K562 (cell line): ENCODE data around the gene PNLIPRP2. TPM values are rescaled to one million over a fixed set of nuclear protein-coding genes. Genes with fewer than 3 reads are reported as not detected.

Source experiments
- ATAC-seq: fragments of 200-7000 bp; cut with Tn5 transposase; 3 replicates; pipeline ENCODE4 v1.9.1; 2020; ENCODE audit warnings: moderate library complexity
- BruUV-seq: library from RNA; stranded (reverse); fragments of 400-500 nt; replicated peaks from 2 replicates; lab custom pipeline; 2021; lab: Mats Ljungman, UMichigan
- CTCF ChIA-PET: fragments of 300-600 bp; formaldehyde crosslinking; extraction: SDS; loops from one replicate; lab custom pipeline; 2021; ENCODE audit warnings: low intra/inter-chr PET ratio; lab: Yijun Ruan, JAX
- POLR2A ChIA-PET: fragments of 300-600, 350-650 bp; sonication (Branson Sonifier 250); formaldehyde crosslinking; extraction: SDS; loops from one replicate; lab custom pipeline; 2021; ENCODE audit warnings: antibody characterized with exemption, inconsistent platforms; lab: Yijun Ruan, JAX
- DNase-seq, 4 experiments: peaks; one replicate each; pipeline versions ENCODE4 v3.0.0 to v3.0.0-alpha.2; 2011 to 2018; ENCODE audit warnings: low spot score in 3 of 4, mixed read lengths in 3 of 4; ENCODE audit errors: extremely low read depth in 1 of 4
- FAIRE-seq: peaks from 2 replicates; lab custom pipeline; 2011; peaks lifted over from hg19 to GRCh38; lab: Jason Lieb, UNC
- H2AFZ ChIP-seq: 2 replicates; pipeline ENCODE4 v1.6.0; 2011; ENCODE audit warnings: low read depth, low read length, control low read depth, inconsistent platforms
- H3K27ac ChIP-seq: fragments of 200-600 bp; 3 replicates; pipeline ENCODE4 v1.8.0; 2011; ENCODE audit warnings: low read depth, mild to moderate bottlenecking, control low read depth, inconsistent platforms, low read length, moderate library complexity, mixed read lengths; ENCODE audit errors: extremely low read depth
- H3K27me3 ChIP-seq, 2 experiments: fragments of 300-600 bp in 1 of 2; 2 replicates in 1 of 2; 3 replicates in 1 of 2; pipeline versions ENCODE4 v1.6.0 to v1.8.0; 2011; ENCODE audit warnings: inconsistent platforms in 2 of 2, low read length in 2 of 2, mild to moderate bottlenecking in 1 of 2, mixed read lengths in 1 of 2, moderate library complexity in 1 of 2; ENCODE audit not compliant: control insufficient read depth in 2 of 2, insufficient read depth in 2 of 2
- H3K36me3 ChIP-seq: fragments of 300-600 bp; 3 replicates; pipeline ENCODE4 v1.8.0; 2011; ENCODE audit warnings: mild to moderate bottlenecking, low read length, inconsistent platforms; ENCODE audit not compliant: control insufficient read depth, insufficient read depth
- H3K4me1 ChIP-seq, 2 experiments: fragments of 200-600 bp in 1 of 2; replicated peaks in 1 of 2; 2 replicates in 1 of 2; 3 replicates in 1 of 2; pipeline versions ENCODE4 v1.5.1 to v1.8.0; 2011; ENCODE audit warnings: inconsistent platforms in 2 of 2, low read length in 2 of 2, mild to moderate bottlenecking in 1 of 2, mixed read lengths in 1 of 2, moderate library complexity in 1 of 2; ENCODE audit not compliant: control insufficient read depth in 2 of 2, insufficient read depth in 2 of 2
- H3K4me2 ChIP-seq: 2 replicates; pipeline ENCODE4 v1.6.1; 2011; ENCODE audit warnings: low read length, control low read depth, inconsistent platforms, mixed read lengths; ENCODE audit not compliant: insufficient read depth
- H3K4me3 ChIP-seq: fragments of 200-600 bp; sonication (generic), shearing (Covaris generic); 2 replicates; pipeline ENCODE4 v1.5.1; 2016; ENCODE audit warnings: control low read depth, inconsistent platforms
- H3K79me2 ChIP-seq: fragments of 200-600 bp; 3 replicates; pipeline ENCODE4 v1.8.0; 2011; ENCODE audit warnings: low read length, inconsistent platforms; ENCODE audit not compliant: control insufficient read depth, insufficient read depth
- H3K9ac ChIP-seq, 2 experiments: 2 replicates each; pipeline versions ENCODE4 v1.6.0 to v1.6.1; 2011; ENCODE audit warnings: low read depth in 2 of 2, low read length in 2 of 2, control low read depth in 1 of 2, inconsistent platforms in 1 of 2, mild to moderate bottlenecking in 1 of 2, mixed read lengths in 1 of 2; ENCODE audit not compliant: insufficient read depth in 1 of 2
- H3K9me1 ChIP-seq: one replicate; pipeline ENCODE4 v1.6.0; 2011; ENCODE audit warnings: inconsistent platforms, mild to moderate bottlenecking, low read length, moderate library complexity; ENCODE audit not compliant: control insufficient read depth, insufficient read depth
- H3K9me3 ChIP-seq: replicated peaks from 2 replicates; pipeline ENCODE4 v1.5.1; 2011; ENCODE audit warnings: low read depth, low read length, inconsistent platforms; ENCODE audit not compliant: control insufficient read depth, insufficient read depth
- H4K20me1 ChIP-seq: replicated peaks from 2 replicates; pipeline ENCODE4 v1.6.1; 2011; ENCODE audit warnings: low read length, inconsistent platforms, mixed read lengths; ENCODE audit not compliant: control insufficient read depth, insufficient read depth
- CLOCK ChIP-seq: fragments of 250-450 bp; sonication (Bioruptor Pico); IDR thresholded peaks from 2 replicates; pipeline ENCODE4 v1.4.0; 2020; ENCODE audit warnings: mild to moderate bottlenecking, moderate library complexity, borderline replicate concordance
- GABPB1 ChIP-seq: sonication (generic); formaldehyde crosslinking; IDR thresholded peaks from 2 replicates; pipeline ENCODE4 v1.8.0; 2022; ENCODE audit warnings: mild to moderate bottlenecking, missing genetic modification reagents
- HBP1 ChIP-seq: fragments of 450-650 bp; formaldehyde crosslinking; IDR thresholded peaks from 2 replicates; pipeline ENCODE4 v1.4.0; 2022; ENCODE audit warnings: missing genetic modification characterization
- LARP7 ChIP-seq: fragments of 450-650 bp; IDR thresholded peaks from 2 replicates; pipeline ENCODE4 v1.6.1; 2016
- MED1 ChIP-seq: sonication (generic); formaldehyde crosslinking; IDR thresholded peaks from 2 replicates; pipeline ENCODE4 v1.8.1; 2023; ENCODE audit warnings: missing genetic modification reagents, borderline replicate concordance
- NCOA6 ChIP-seq: fragments of 450-650 bp; IDR thresholded peaks from 2 replicates; pipeline ENCODE4 v1.6.1; 2017; ENCODE audit warnings: mild to moderate bottlenecking
- NFIC ChIP-seq: fragments of 450-650 bp; IDR thresholded peaks from 2 replicates; pipeline ENCODE4 v1.6.1; 2017; ENCODE audit warnings: mild to moderate bottlenecking, inconsistent platforms
- SIN3A ChIP-seq, 2 experiments: fragments of 150-350 bp in 1 of 2; IDR thresholded peaks; 2 replicates each; pipeline ENCODE4 v1.6.1; 2011 to 2016; ENCODE audit warnings: borderline replicate concordance in 2 of 2, low read depth in 2 of 2, low read length in 2 of 2, mild to moderate bottlenecking in 2 of 2, moderate library complexity in 2 of 2; ENCODE audit not compliant: control insufficient read depth in 1 of 2
- SMARCB1 ChIP-seq: IDR thresholded peaks from 2 replicates; pipeline ENCODE4 v1.6.1; 2011; ENCODE audit warnings: improper control_type of control experiment, low read depth; ENCODE audit not compliant: insufficient read length
- TRIM24 ChIP-seq, 2 experiments: fragments of 450-650 bp; IDR thresholded peaks; 2 replicates each; pipeline ENCODE4 v1.6.1; 2016
- ZNF347 ChIP-seq: fragments of 450-650 bp; formaldehyde crosslinking; IDR thresholded peaks from 2 replicates; pipeline ENCODE4 v1.4.0; 2020; ENCODE audit warnings: low read depth, mild to moderate bottlenecking, moderate library complexity
- ZNF354B ChIP-seq: fragments of 250-450 bp; sonication (Bioruptor Pico); IDR thresholded peaks from 2 replicates; pipeline ENCODE4 v1.4.0; 2020
- ZNF561 ChIP-seq: fragments of 450-650 bp; formaldehyde crosslinking; conservative IDR thresholded peaks from 2 replicates; pipeline ENCODE4 v1.4.0; 2020; ENCODE audit warnings: mild to moderate bottlenecking, moderate library complexity
- ZNF586 ChIP-seq: fragments of 450-650 bp; formaldehyde crosslinking; conservative IDR thresholded peaks from 2 replicates; pipeline ENCODE4 v1.4.0; 2020; ENCODE audit warnings: mild to moderate bottlenecking, moderate library complexity
- WGBS: fragments of 100-300 bp; shearing (Covaris generic); methylation state at CpG from one replicate; pipeline ENCODE4 v1.1.6; 2016; ENCODE audit warnings: low coverage, mixed read lengths; ENCODE audit not compliant: insufficient coverage; ENCODE audit errors: missing lambda C conversion rate; 5-methylcytosine and 5-hydroxymethylcytosine counted together
- in situ Hi-C: fragments of 300-500 bp; cut with MboI; formaldehyde crosslinking; loops from 4 replicates; pipeline ENCODE4 v1.15.0; 2018; ENCODE audit warnings: inconsistent platforms, mixed read lengths
- intact Hi-C: fragments of 100-400 bp; cut with micrococcal nuclease; formaldehyde crosslinking; loops from 2 replicates; pipeline ENCODE4 v1.14.2; 2022
- polyA plus RNA-seq, 8 experiments: library from polyadenylated mRNA; depleted of rRNA in 4 of 8; stranded (reverse) in 5 of 8; unstranded in 3 of 8; fragments of >200 nt; fragmentation: Nextera tagmentation in 2 of 8; fragmentation: Illumina TruSeq in 1 of 8; extraction: Ambion mirVana in 2 of 8; extraction: Trizol in 1 of 8; gene quantifications; 2 replicates each; pipeline versions ENCODE4 v1.2.1 to v1.2.3, GENCODE V29; 2011 to 2014; ENCODE audit warnings: inconsistent platforms in 1 of 8, missing spikeins in 1 of 8
- total RNA-seq, 7 experiments: library from RNA; depleted of rRNA in 6 of 7; stranded (reverse); fragments of >200 nt in 6 of 7; fragmentation: Illumina TruSeq in 2 of 7; extraction: Trizol in 2 of 7; gene quantifications; 2 replicates each; pipeline versions ENCODE4 v1.2.1 to v1.2.3, GENCODE V29; 2011 to 2021; ENCODE audit warnings: low replicate concordance in 1 of 7

PNLIPRP2 gene
- total and polyA plus RNA-seq, 9 of the 15 experiments (the other 6 are each of a cell fraction or from before 2014, with no cell fraction given): 0.38 TPM; not detected in 8

DNA sequence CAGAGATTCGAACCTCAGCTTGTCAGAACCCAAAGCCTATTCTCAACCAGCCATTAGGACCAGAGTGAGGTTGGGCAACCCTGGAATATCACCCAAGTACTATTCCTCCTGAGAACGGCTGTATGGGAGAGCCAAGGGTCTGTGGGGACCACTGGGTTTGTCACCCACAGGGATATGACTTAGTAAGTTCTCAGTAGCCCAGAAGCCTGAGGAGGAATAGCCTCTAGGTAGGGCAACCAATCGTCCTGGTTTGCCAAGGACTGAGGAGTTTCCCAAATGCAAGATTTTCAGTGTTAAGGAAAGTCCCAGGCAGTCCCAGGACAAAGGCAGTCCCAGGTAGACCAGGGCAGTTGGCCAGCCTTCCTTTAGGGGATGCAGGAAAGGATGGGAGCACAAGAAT is 46.7 kb downstream of the PNLIPRP2 start:
- DNase-seq: no peak
- TF ChIP-seq NCOA6 (no peak), GABPB1 (CRISPR knock-in tag) (no peak), SIN3A (IDR thresholded peaks at IDR 0.05; ENCODE audit: borderline replicate concordance in 2 of 2, control insufficient read depth in 1 of 2, low read depth in 2 of 2, low read length in 2 of 2) (no peak), ZNF354B (CRISPR knock-in tag) (no peak), LARP7 (no peak), ZNF561 (no peak), ZNF347 (CRISPR knock-in tag) (no peak), NFIC (no peak), HBP1 (CRISPR knock-in tag) (no peak), TRIM24 (IDR thresholded peaks at IDR 0.05) (no peak), CLOCK (no peak), SMARCB1 (no peak), MED1 (no peak), ZNF586 (no peak)
- Histone ChIP-seq H3K27me3 (peaks cover 0 to 26% of the 10 kb centered on the region in 2 experiments; a peak in 2 of 5 replicates), H3K79me2 (no peaks in the 10 kb centered on the region), H3K9me3 (no peaks in the 10 kb centered on the region), H3K4me1 (peaks cover 0 to 6% of the 10 kb centered on the region in 2 experiments; a peak in 2 of 5 replicates), H3K9me1 (no peaks in the 10 kb centered on the region), H4K20me1 (no peaks in the 10 kb centered on the region), H3K4me3 (no peak overlapping the region), H3K36me3 (no peaks in the 10 kb centered on the region), H3K27ac (no peak overlapping the region), H3K9ac (no peak overlapping the region), H2AFZ (no peak overlapping the region), H3K4me2 (no peak overlapping the region)
- no peak for ATAC-seq
- intact Hi-C loops (no loop called here), in situ Hi-C loops (no loop called here)
- ChIA-PET POLR2A (interaction anchor here (0.6 kb wide), 1 partner anchor 106 kb away, joined by 3 read pairs; no protein-coding TSS in a partner anchor), CTCF (no interaction called here)
- 0% methylated on average over 3 of the region's 3 CpGs for WGBS
- FAIRE-seq: no peak
- BruUV-seq: no TSS peak
